ENCODE results near the gene DARS1. TPM values are rescaled to one million over a fixed set of nuclear protein-coding genes. Genes with fewer than 3 reads are reported as not detected.

DARS1 gene
- 80.5 and 83.6 TPM in 2 replicates for total RNA-seq

GRCh38 chr2:135985018-135985825 is at the start of gene DARS1:
TSS of gene DARS1 (minus strand) at chr2:135985626. CDS start at chr2:135985468, 158 bp downstream.

DNA sequence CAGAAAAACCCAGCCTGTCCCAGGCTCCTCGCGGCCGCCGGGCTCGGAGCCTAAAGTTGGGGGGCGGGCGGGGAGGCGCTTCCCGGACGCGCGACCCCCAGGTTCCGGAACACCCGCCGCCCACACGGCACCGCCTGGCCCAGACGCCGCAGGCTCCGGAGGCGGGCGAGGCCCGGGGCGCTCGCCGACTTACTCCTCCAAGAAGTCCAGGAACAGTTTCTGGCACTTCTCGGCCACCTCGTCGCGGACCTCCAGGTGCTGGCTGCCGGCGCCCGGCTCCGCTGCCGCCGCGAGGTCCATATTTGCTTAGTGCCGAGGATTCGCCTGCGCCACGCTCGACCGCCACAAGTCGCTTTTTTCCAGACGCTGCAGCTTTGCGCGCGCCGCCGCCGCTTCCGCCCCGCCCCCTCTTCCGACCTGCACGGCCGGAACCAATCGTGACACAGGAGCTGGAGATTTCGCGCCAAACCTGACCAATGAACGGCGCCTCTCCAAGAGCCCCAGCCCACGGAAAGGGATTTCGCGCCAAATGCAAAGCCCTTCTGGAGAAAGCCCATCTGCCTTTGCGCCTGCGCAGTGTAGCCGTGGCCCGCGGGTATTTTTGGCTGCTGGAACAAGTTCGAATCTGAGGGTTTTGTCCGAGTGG is 109.2 kb downstream of the DARS1 start, which contains the start of gene MCM6:
MCM6 (minus strand) TSS at position 378 of the 646 bp plus-strand sequence; CDS start at position 300, 78 bp downstream.

Other genes starting within 250 kb of the DARS1 start
- 40.0 and 40.6 TPM in 2 replicates for gene UBXN4, start 243.8 kb downstream of the DARS1 start, total RNA-seq
- not detected in 2 replicates for gene LCT, start 148.4 kb downstream of the DARS1 start, total RNA-seq
- gene MCM6, start 109.2 kb downstream of the DARS1 start, total RNA-seq, result 9.9 and 15.1 TPM in 2 replicates
- 3.2 and 14.9 TPM in 2 replicates for gene CXCR4, start 132.5 kb upstream of the DARS1 start, total RNA-seq